Left cardiac atrium (tissue), 4 donors: Measurements from ENCODE around the gene HTR3A. TPM values are rescaled to one million over a fixed set of nuclear protein-coding genes. Genes with fewer than 3 reads are reported as not detected.

Source experiments
- ATAC-seq, 2 donors: fragments of 200-7000 bp; cut with Tn5 transposase; one replicate each; pipeline ENCODE4 v1.9.1; 2020; ENCODE audit warnings: mild to moderate bottlenecking in 2 of 2, moderate library complexity in 2 of 2
- DNase-seq: peaks from one replicate; pipeline ENCODE4 v3.0.0-alpha.2; 2020
- intact Hi-C, 2 donors: fragments of 100-400 bp; cut with DNase I; formaldehyde crosslinking; loops; one replicate each; pipeline versions ENCODE4 v1.14.1 to v1.15.1; 2022 to 2023
- total RNA-seq, 2 donors: library from RNA; stranded (reverse); fragmentation: NEBNext Ultra II Directional; extraction: Animal tissue kit (Norgen Biotek cat#: 25700); gene quantifications; one replicate each; pipeline ENCODE4 v1.2.1, GENCODE V29; 2021
- donor health status: DM: no; HTN: yes; CAD: no.
- donor health status: DM: no; HTN: yes; CAD: no; lungs with severe emphysema.
- donor health status: DM: yes; HTN: yes; CAD: no.
- donor health status: Dilated cardiomyopathy.

HTR3A gene
- total RNA-seq, 2 donors from 2014 or later: 0.18 TPM; not detected in 1

GRCh38 chr11:114036958-114037357 is 62.0 kb downstream of the HTR3A start:
- DNase-seq (no peak), ATAC-seq (no peak)
- intact Hi-C loops: loop anchor here (2.0 kb wide), 2 partner anchors 144 to 224 kb away; no protein-coding TSS in a partner anchor

GRCh38 chr11:114039551-114039950 is 64.6 kb downstream of the HTR3A start:
- DNase-seq (no peak), ATAC-seq (no peak)
- intact Hi-C loops: no loop called here

Other genes with a start within 250 kb of the HTR3A start
- gene ZW10, start 201.4 kb upstream of the HTR3A start, total RNA-seq: 10 to 100 TPM in 1 of 2 donors, 1 to 10 TPM in 1; 9.1 to 10.6 TPM
- not detected for gene CLDN25, start 195.3 kb upstream of the HTR3A start, total RNA-seq
- 10 to 100 TPM; 72.7 to 81.6 TPM for gene USP28, start 99.5 kb upstream of the HTR3A start, total RNA-seq
- not detected for gene HTR3B, start 70.3 kb upstream of the HTR3A start, total RNA-seq
- 10 to 100 TPM; 65.2 to 79.5 TPM for gene ZBTB16, start 84.6 kb downstream of the HTR3A start, total RNA-seq